WERI-Rb-1 (cell line): Measurements from ENCODE around the gene GAGE12D.
"Not testable (repeated sequence)": the region's sequence is repeated elsewhere in the genome, so short reads cannot be mapped to it uniquely, and the experiment has no call there.

ENCODE experiments used
- DNase-seq: peaks from one replicate; pipeline ENCODE4 v3.0.0-alpha.2; 2020
- H3K27ac ChIP-seq: fragments of 250-450 bp; sonication (Bioruptor Pico); 2 replicates; pipeline ENCODE4 v1.5.1; 2020; ENCODE audit warnings: mild to moderate bottlenecking, moderate library complexity
- H3K27me3 ChIP-seq: fragments of 250-450 bp; sonication (Bioruptor Pico); 2 replicates; pipeline ENCODE4 v1.5.1; 2021; ENCODE audit warnings: mild to moderate bottlenecking, low read depth, moderate library complexity; ENCODE audit not compliant: insufficient read depth, severe bottlenecking
- H3K36me3 ChIP-seq: fragments of 250-450 bp; sonication (Bioruptor Pico); 2 replicates; pipeline ENCODE4 v1.5.1; 2020; ENCODE audit warnings: mild to moderate bottlenecking, moderate library complexity
- H3K4me3 ChIP-seq: 2 replicates; pipeline ENCODE4 v1.5.1; 2011; ENCODE audit warnings: low read depth, mild to moderate bottlenecking, control low read depth, low read length
- H3K9me3 ChIP-seq: fragments of 250-450 bp; sonication (Bioruptor Pico); 2 replicates; pipeline ENCODE4 v1.5.1; 2021; ENCODE audit warnings: mild to moderate bottlenecking, moderate library complexity; ENCODE audit not compliant: severe bottlenecking

The GAGE12D gene, protein sequence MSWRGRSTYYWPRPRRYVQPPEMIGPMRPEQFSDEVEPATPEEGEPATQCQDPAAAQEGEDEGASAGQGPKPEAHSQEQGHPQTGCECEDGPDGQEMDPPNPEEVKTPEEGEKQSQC

GRCh38 chrX:49541433-49541832 is at the start of gene GAGE12D:
Gene GAGE12D (plus strand): TSS chrX:49541733. CDS start chrX:49542888, 1,155 bp downstream.
- not testable (repeated sequence) for H3K36me3 ChIP-seq

DNA sequence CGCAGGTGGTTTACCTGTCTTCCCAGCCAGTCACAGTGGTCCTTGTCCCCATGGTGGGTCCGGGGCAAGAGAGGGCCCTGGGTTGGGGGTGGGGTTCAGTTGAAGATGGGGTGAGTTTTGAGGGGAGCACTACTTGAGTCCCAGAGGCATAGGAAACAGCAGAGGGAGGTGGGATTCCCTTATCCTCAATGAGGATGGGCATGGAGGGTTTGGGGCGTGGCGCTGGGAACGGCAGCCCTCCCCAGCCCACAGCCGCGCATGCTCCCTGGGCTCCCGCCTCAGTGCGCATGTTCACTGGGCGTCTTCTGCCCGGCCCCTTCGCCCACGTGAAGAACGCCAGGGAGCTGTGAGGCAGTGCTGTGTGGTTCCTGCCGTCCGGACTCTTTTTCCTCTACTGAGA is 9.7 kb upstream of the GAGE12D start, which contains the start of gene GAGE12C:
Gene GAGE12C (plus strand): TSS at position 301 of the 400 bp plus-strand sequence. CDS start 1,155 bp downstream, outside the sequence.
- not testable (repeated sequence) for H3K27ac ChIP-seq, H3K9me3 ChIP-seq, DNase-seq, H3K27me3 ChIP-seq, H3K4me3 ChIP-seq, H3K36me3 ChIP-seq

More at GRCh38 chrX:49541433-49541832, at the start of gene GAGE12D:
- H3K27me3 ChIP-seq, H3K9me3 ChIP-seq, DNase-seq, H3K4me3 ChIP-seq, H3K27ac ChIP-seq: not testable (repeated sequence)

DNA sequence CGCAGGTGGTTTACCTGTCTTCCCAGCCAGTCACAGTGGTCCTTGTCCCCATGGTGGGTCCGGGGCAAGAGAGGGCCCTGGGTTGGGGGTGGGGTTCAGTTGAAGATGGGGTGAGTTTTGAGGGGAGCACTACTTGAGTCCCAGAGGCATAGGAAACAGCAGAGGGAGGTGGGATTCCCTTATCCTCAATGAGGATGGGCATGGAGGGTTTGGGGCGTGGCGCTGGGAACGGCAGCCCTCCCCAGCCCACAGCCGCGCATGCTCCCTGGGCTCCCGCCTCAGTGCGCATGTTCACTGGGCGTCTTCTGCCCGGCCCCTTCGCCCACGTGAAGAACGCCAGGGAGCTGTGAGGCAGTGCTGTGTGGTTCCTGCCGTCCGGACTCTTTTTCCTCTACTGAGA is 9.5 kb downstream of the GAGE12D start, which contains the start of gene GAGE12E:
Gene GAGE12E (plus strand): TSS at position 301 of the 400 bp plus-strand sequence. CDS start 1,155 bp downstream, outside the sequence.
- not testable (repeated sequence) for H3K4me3 ChIP-seq

DNA sequence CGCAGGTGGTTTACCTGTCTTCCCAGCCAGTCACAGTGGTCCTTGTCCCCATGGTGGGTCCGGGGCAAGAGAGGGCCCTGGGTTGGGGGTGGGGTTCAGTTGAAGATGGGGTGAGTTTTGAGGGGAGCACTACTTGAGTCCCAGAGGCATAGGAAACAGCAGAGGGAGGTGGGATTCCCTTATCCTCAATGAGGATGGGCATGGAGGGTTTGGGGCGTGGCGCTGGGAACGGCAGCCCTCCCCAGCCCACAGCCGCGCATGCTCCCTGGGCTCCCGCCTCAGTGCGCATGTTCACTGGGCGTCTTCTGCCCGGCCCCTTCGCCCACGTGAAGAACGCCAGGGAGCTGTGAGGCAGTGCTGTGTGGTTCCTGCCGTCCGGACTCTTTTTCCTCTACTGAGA is 19.0 kb downstream of the GAGE12D start, which contains the start of gene GAGE12F:
Gene GAGE12F (plus strand): TSS at position 301 of the 400 bp plus-strand sequence. CDS start 1,155 bp downstream, outside the sequence.
- H3K36me3 ChIP-seq, H3K4me3 ChIP-seq, H3K27ac ChIP-seq, H3K27me3 ChIP-seq, H3K9me3 ChIP-seq, DNase-seq: not testable (repeated sequence)

More for the DNA sequence above, 9.5 kb downstream of the GAGE12D start, which contains the start of gene GAGE12E:
- not testable (repeated sequence) for H3K27ac ChIP-seq, DNase-seq, H3K36me3 ChIP-seq, H3K27me3 ChIP-seq, H3K9me3 ChIP-seq

DNA sequence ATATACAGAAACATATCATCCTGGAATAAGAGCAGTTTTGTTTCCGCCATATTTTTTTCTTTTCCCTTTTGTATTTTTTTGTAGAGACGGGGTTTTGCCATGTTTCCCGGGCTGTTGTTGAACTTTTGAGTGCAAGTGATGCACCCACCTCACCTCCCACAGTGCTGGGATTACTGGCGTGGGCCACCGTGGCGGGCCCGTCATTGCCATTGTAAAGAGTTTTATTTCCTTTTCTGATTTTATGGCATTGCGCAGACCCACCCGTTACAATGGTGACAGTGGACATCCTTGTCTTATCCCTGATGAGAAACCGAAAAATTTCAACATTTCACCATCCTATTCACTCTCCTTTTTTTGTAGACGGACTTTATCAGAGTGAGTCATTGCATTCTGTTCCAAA is 27.2 kb downstream of the GAGE12D start:
- H3K9me3 ChIP-seq, DNase-seq, H3K27me3 ChIP-seq, H3K4me3 ChIP-seq, H3K36me3 ChIP-seq, H3K27ac ChIP-seq: not testable (repeated sequence)

GRCh38 chrX:49569152-49569551 is 27.6 kb downstream of the GAGE12D start:
- not testable (repeated sequence) for H3K27ac ChIP-seq, H3K36me3 ChIP-seq, DNase-seq, H3K27me3 ChIP-seq, H3K9me3 ChIP-seq, H3K4me3 ChIP-seq

DNA sequence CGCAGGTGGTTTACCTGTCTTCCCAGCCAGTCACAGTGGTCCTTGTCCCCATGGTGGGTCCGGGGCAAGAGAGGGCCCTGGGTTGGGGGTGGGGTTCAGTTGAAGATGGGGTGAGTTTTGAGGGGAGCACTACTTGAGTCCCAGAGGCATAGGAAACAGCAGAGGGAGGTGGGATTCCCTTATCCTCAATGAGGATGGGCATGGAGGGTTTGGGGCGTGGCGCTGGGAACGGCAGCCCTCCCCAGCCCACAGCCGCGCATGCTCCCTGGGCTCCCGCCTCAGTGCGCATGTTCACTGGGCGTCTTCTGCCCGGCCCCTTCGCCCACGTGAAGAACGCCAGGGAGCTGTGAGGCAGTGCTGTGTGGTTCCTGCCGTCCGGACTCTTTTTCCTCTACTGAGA is 28.6 kb downstream of the GAGE12D start, which contains the start of gene GAGE12G:
Gene GAGE12G (plus strand): TSS at position 301 of the 400 bp plus-strand sequence. CDS start 1,155 bp downstream, outside the sequence.
- H3K9me3 ChIP-seq, H3K27me3 ChIP-seq, H3K36me3 ChIP-seq, DNase-seq, H3K4me3 ChIP-seq, H3K27ac ChIP-seq: not testable (repeated sequence)

GRCh38 chrX:49579649-49580048 is 38.1 kb downstream of the GAGE12D start, which contains the start of gene GAGE12H:
Gene GAGE12H (plus strand): TSS chrX:49579949. CDS start chrX:49581104, 1,155 bp downstream.
- H3K27me3 ChIP-seq, H3K4me3 ChIP-seq, H3K36me3 ChIP-seq, H3K27ac ChIP-seq, H3K9me3 ChIP-seq, DNase-seq: not testable (repeated sequence)

- H3K4me3 ChIP-seq, H3K27me3 ChIP-seq: not testable (repeated sequence)
Measured at GRCh38 chrX:49589196-49589595, 47.7 kb downstream of the GAGE12D start, which contains the start of gene GAGE2A. Gene GAGE2A (plus strand): TSS chrX:49589496. CDS start chrX:49590651, 1,155 bp downstream.

GRCh38 chrX:49589769-49590478 is 48.4 kb downstream of the GAGE12D start:
- H3K9me3 ChIP-seq, H3K36me3 ChIP-seq, H3K4me3 ChIP-seq, H3K27me3 ChIP-seq, DNase-seq, H3K27ac ChIP-seq: not testable (repeated sequence)

More at GRCh38 chrX:49589196-49589595, 47.7 kb downstream of the GAGE12D start, which contains the start of gene GAGE2A:
- not testable (repeated sequence) for H3K9me3 ChIP-seq, H3K27ac ChIP-seq, DNase-seq, H3K36me3 ChIP-seq

DNA sequence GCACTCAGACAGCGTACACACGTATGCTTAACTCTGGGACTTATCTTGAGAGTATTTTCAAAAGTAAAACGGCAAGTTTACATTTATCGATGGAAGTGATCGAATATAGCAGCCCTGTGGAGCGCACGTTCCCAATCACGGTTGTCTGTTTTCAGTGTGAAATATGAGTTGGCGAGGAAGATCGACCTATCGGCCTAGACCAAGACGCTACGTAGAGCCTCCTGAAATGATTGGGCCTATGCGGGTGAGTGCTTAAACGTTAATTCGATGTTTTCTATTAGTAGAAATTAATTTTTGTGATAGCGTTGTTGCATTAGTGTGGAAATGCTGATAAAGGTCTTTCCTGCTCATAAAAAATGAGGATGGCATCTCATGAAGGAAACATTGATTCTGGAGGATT is 49.0 kb downstream of the GAGE12D start:
- not testable (repeated sequence) for DNase-seq, H3K4me3 ChIP-seq, H3K27ac ChIP-seq, H3K27me3 ChIP-seq, H3K9me3 ChIP-seq, H3K36me3 ChIP-seq
